GM21381 (cell line): Measurements from ENCODE around the gene SFXN4.
A peak's percentile ranks its signal among the peaks of the same experiment; 100 is the strongest.
"Not testable (repeated sequence)": the region's sequence is repeated elsewhere in the genome, so short reads cannot be mapped to it uniquely, and the experiment has no call there.

Experiments
- ATAC-seq: cut with Tn5 transposase; IDR thresholded peaks from one replicate; pipeline ENCODE4 v1.9.1; 2021; ENCODE audit warnings: mild to moderate bottlenecking, moderate library complexity; ENCODE audit not compliant: unreplicated experiment

Gene SFXN4

DNA sequence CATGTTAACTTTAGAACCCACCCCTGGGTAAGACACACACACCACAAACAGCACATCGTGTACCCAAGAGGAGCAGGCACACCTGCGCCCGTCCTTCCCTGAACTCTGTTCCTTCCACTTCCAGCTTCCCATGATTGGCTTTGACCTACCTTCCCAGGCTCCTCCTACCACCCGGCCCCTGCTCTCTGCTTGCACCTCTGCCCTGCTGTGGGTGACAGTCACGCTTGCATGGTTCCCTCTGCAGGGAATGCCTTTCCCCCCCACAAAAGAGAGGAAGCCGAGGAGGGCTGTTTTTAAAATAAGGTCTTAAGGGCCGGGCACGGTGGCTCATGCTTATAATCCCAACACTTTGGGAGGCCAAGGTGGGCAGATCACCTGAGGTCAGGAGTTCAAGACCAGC is 16.4 kb downstream of the SFXN4 start:
- no peak for ATAC-seq

DNA sequence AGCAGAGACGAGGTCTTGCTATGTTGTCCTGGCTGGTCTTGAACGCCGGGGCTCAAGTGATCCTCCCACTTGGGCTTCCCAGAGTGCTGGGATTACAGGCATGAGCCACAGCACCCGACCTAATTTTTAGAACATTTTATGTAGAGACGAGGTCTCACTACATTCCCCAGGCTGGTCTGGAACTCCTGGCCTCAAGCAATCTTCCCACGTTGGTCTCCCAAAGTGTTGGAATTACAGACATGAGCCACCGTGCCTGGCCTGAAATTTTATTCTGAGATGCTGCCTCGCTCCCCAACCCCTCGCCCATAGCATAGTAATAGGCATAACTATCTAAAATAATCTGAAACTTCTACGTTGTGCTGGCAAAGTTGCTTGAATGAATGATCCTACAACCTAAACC is 21.9 kb downstream of the SFXN4 start:
- no peak for ATAC-seq

DNA sequence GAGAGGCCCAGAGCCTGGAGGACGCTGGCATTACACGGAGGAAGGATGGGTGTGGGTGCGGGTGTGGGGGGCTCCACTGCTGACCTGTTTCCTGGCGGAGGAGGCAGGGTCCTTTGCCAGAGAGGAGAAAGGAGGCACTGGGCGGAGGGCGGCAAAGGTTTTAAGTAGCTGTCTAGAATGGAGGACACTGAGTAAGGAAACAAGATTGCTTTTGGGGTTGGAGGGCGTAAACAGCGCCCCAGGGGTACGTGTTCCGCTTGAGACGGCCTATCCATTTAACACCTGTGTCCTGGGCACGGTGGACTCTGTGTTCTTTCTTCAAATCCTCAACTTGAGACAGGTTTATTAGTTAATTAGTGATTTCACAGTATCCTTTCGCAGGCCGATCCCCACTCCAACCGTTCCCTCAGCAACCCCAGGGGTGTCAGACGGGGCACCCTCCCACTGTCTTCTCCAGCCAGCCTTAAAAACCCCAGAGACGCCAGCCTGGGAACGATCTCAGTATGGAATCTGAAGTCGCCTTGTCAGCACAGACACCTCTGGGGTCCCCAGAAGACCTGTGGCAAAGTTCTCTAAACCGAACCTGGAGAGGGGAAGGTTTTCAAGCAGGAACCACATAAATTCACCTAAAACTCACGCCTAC is 24.8 kb downstream of the SFXN4 start:
- no peak for ATAC-seq

DNA sequence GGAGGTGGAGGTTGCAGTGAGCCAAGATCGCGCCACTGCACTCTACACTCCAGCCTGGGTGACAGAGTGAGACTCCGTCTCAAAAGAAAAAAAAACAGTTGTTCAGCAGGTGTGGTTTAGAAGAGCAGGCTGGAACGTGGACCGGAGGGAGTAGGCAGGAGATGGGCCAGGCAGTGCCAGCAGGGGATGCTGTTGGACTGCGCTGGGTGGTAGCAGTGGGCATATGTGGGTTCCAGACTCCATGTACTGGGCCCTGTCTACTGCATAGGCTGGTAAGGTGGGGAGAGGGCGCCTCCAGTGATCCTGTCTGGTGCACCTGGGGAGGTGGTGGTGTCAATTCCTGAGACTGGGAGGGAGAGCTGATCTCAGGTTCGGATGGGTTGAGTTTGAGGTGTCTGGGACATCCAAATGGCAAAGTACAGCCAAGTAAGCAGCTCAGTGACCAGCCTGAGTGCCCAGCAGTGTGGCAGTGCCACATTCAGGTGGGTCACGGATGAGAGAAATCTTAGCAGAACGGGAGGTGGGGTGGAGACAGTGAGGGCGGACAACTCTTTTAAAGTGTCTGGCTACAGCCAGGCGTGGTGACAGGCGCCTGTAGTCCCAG is 25.9 kb downstream of the SFXN4 start:
- no peak for ATAC-seq

DNA sequence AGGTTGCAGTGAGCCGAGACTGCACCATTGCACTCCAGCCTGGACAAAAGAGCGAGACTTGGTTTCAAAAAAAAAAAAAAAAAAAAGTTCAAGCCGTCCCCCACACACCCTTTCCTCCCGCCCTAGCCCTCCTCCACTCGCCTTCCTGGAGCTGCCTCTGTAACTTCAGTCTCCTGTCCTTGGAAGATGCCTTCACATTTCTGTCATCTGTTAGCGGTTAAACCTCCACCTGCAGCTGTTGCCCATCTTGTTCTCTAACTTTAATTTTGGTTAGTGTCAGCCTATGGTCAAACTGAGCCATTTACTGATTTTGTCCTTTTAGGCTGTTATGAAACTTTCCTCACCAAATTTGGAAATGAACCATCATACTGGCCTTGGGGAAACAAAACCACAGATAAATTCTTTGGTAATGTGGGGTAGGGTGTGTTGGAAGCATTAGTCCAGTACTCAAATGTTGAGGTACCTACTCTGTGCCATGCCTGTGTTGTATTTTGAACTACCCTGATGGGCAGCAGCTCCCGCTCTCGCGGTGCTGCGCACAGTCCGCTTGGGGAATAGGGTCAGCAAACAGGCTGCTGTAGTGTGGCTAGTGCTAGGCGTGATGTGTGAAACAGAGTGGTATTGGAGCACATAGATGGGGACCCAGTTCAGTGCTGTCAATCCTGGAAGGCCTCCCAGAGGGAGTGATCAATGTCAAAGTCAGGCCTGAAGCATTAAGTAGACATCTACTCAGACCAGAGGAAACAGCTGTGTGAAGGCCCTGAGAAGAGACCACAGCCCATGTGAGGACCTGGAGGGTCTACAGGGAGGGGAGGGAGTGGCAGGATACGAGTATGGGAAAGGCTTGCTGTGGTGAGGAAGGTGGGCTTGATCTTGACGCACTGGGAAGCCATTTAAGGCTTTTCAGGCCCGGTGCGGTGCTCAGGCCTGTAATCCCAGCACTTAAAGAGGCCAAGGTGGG is 26.9 kb downstream of the SFXN4 start:
- ATAC-seq = no peak

DNA sequence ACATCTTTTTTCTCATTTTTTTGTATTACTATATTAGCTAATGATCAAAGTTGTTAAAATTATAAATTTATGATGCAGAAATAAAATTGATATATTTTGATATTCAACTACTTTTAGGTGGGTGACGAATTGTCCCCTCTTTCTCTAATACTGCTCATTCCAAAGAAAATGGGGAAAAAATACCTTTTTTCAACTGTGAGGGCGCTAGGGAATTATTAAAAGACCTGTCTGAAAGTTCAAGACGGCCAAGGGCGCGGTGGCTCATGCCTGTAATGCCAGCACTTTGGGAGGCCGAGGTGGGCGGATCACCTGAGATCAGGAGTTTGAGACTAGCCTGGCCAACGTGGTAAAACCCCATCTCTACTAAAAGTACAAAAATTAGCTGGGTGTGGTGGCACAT is 27.6 kb downstream of the SFXN4 start:
- ATAC-seq = not testable (repeated sequence)

DNA sequence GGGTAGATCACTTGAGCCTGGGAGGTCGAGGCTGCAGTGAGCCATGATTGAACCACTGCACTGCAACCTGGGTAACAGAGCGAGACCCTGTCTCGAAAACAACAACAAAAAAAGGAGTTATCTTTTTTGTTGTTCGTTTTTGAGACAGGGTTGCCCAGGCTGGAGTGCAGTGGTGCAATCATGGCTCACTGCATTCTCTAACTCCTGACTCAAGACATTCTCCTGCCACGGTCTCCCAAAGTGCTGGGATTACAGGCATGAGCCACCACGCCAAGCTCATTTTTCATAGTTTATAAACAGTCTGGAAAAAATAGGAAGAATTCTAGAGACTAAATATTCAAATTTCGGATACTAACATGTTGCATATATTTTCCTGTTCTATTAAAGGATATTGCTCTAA is 29.4 kb downstream of the SFXN4 start:
- ATAC-seq = no peak

DNA sequence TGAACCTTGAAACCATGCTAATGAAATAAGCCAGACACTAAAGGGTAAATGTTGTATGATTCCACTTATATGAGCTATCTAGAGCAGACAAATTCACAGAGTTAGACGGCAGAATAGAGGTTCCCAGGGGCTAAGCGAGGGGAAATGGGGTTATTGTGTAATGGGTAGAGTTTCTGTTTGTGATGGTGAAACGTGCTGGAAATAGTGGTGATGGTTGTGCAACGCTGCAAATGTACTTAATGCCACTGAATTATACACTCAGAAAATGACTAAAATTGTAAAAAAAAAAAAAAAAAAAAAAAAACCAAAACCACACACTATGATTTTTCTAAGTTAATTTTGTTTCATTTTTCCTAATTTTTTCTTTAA is 30.0 kb downstream of the SFXN4 start:
- no peak for ATAC-seq

DNA sequence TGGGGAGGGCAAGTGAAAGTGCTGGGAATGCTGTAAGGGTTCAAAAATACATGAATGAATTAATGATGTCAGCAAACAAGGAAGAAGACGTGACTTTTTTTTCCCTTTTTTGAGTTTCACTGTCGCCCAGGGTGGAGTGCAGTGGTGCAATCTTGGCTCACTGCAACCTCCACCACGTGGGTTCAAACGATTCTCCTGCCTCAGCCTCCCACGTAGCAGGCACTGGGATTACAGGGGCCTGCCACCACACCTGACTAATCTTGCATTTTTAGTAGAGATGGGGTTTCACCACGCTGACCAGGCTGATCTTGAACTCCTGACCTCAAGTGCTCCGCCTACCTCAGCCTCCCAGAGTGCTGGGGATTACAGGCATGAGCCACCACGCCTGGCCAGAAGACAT is 31.6 kb downstream of the SFXN4 start:
- no peak for ATAC-seq

DNA sequence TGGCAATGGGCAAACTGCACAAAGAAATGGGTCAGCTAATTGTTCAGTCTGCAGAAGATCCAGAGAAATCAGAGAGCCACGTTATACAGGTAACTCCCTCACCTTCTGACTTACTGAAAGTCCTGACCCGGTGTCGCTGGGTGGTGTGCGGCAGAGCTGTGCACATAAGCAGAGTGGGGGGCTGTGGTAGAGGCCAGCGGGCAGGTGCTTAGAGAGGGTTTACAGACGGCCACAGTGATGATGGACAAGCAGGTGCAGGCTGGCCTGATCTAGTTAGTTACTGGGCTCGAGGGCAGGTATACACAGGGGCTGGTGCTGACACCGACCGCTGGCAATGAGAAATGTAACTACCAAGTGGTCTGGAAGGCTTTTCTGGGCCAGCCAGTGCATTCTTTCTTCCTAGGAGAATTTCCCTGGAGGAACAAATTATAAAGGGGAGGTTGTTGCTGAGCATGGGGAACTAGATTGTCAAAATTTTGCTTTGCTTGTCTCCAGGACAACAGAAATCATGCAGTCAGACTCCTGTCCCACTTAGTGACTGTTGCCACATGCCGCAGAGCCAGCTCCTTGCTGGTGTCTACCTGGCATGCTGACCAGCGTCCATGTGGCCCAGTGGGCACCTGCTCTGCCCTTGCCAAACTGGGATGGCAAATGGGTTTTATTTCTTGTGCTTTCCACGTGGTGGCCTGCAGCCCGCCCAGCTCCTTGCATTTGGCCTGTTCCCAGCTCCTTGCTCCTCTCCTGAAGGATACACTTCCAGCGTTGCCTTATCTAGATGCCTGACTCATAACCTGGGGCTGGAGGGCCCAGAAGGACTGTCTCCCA is 32.8 kb downstream of the SFXN4 start:
- ATAC-seq = no peak

DNA sequence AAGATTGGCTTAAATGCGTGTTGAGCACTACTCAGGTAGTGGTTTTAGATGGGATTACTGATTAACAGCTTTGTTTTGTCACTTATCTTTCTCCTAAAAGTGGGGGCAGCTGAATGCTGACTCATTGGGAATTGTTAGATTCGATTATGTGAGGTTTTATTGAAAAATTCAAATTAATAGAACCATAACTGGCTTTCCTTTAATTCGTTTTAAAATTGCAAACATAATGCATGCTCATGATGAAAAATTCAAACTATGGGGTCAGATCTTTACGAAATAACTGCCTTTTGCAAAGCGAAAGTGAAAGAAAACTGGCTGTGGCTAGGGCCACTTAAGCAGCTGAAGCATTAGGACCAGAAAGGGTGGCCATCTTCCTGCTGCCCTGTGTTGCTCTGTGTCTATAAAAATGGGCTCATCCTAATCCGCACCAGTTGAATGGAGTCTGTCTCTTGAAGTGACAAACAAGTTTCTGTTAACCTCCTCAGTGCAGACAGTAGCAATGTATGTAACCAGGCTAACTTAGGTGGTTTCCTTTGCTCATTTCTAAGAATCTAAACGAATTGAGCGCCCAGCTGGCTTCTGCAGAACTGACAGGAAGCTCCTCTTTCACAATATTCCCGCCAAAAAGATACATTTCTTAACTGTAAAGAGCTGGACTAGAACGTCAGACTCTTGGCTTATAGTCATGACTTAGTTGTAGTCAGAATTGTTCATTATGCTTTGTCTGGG is 33.8 kb downstream of the SFXN4 start:
- peak; percentile 71 for ATAC-seq

DNA sequence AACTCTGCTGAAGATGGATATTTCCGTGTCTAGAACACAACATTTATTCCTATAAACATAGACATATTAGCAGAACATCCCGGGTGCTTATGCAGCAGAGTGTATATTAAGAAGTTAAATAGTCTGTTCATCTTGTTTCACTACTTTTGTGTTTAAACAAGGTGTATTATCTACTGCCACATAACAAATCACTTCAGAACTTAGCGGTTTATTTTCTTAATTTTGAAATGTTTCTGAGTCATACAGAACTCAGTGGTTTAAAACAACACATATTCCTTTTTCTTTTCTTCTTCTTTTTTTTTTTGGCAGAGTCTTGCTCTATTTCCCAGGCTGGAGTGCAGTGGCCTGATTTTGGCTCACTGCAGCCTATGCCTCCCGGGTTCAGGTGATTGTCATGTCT is 35.8 kb downstream of the SFXN4 start:
- ATAC-seq = no peak

DNA sequence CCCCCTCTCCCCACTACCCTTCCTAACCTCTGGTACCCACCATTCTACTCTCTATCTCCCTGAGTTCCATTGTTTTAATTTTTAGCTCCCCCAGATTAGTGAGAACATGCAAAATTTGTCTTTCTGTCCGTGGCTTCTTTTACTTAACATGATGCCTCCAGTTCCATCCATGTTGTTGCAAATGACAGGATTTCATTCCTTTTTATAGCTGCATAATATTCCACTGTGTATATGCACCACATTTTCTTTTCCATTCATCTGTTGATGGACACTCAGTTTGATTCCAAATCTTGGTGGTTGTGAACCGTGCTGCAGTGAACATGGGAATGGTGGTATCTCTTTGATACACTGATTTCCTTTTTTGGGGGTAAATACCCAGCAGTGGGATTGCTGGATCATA is 39.6 kb downstream of the SFXN4 start:
- no peak for ATAC-seq

DNA sequence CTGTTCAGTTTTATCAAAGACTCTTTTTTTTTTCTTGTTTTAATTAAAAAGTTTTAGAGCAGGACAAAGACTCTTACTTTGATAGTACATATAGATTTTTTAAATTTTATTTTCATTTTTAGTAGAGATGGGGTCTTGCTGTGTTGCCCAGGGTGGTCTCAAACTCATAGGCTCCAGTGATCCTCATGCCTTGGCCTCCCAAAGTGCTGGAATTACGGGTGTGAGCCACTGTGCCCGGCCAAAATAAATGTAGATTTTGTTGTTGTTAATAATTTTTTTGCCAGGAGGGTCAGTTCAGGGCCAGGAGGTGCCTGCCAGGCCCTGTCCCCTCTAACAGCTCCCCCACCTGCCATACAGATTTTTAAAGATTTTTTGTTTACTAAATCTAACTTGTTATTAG is 44.6 kb downstream of the SFXN4 start:
- no peak for ATAC-seq

DNA sequence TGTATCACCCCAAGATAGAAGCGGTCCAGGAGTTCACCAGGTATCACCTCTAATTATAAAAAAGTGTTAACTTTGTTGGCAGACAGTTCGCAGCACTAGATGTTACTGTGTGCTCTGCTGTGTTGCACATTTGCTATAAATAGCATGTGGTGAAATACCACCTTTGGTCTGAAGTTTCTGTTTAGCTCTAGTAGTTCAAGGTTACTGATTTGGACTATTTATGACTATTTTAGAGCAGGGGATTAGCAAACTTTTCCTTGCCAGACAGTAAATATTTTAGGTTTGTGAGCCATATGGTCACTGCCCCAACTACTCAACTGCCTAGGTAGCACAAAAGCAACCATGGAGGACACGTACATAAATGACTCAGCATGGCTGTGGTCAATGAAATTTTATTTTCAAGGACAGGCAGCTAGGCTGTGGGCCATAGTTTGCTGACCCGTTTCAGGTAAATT is 45.1 kb downstream of the SFXN4 start:
- peak; percentile 86 for ATAC-seq

DNA sequence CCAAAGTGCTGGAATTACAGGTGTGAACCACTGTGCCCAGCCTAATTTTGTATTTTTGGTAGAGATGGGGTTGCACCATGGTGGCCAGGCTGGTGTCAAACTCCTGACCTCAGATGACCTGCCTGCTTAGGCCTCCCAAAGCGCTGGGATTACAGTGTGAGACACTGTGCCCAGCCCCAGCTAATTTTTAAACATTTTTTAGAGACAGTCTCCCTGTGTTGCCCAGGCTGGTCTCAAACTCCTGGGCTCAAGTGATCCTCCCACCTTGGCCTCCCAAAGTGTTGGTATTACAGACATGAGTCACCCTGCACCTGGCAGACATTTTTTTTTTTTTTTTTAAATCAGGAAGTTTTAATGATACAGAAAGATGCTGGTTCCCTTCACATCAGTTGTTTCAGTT is 46.1 kb downstream of the SFXN4 start:
- ATAC-seq = no peak

DNA sequence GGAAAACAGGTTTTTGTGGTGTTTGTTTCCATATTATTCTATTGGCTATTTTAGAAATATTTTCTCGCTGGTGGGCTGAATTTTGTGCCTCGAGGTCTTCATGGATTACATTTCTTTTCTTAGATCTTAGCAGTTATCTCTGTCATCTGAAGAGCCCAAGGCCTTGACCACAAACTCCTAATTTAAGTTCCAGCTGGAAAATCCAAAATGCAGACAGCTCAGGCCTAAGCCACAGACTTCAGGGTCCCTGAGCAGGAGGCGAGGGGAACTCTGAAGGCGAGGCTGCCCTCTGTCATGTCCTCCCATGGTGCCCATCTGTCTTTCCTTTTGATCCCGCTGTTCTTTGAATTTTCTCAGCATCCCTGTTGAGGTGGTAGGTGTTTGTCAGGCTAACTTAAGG is 47.3 kb downstream of the SFXN4 start:
- ATAC-seq = no peak

DNA sequence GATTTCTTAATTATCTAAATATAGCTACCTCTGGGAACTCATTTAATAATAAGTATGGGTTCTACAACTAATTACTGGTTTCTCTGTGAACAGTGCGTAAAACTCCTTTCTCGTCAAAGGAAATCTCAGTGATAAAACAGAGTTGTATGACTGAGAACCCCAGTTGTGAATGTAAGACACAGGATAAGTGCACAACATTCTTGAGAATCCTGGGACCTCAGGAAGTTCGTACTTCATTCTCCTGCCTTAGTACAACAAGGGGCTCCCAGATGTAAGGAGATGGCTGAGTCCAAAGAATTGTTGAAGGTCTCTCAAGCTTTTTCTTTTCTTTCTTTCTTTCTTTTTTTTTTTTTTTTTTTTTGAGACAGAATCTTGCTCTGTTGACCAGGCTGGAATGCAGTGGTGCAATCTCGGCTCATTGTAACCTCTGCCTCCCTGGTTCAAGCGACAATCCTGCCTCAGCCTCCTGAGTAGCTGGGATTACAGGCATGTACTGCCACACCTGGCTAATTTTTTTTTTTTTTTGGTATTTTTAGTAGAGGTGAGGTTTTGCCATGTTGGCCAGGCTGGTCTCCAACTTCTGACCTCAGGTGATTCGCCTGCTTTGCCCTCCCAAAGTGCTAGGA is 49.1 kb downstream of the SFXN4 start:
- ATAC-seq = no peak

DNA sequence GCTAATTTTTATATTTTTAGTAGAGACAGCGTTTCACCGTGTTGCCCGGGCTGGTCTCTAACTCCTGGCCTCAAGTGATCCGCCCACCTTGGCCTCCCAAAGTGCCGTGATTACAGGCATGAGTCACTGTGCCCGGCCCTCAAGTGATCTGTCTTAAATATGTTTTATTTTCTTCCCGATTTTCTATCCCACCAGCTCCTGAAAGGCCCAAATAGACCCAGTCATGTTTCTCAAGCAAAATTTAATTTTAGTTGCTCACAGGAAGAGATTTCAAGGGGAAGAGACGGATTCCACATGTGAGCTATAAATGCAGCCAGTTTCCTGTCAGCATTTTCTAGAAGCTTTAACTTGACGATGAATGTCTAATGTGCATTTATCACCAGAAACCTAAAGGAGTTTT is 49.6 kb downstream of the SFXN4 start:
- ATAC-seq = no peak
